GM12891 (cell line): ENCODE results near the gene C18orf63.

ENCODE experiments used
- POLR2A ChIP-seq: IDR thresholded peaks from 2 replicates; pipeline ENCODE4 v1.6.1; 2011; ENCODE audit warnings: low read depth, low read length, control low read depth
- POLR2AphosphoS5 ChIP-seq: IDR thresholded peaks from 2 replicates; pipeline ENCODE4 v1.6.1; 2011; ENCODE audit warnings: low read depth, low read length, control low read depth
- POU2F2 ChIP-seq: IDR thresholded peaks from 2 replicates; pipeline ENCODE4 v1.6.1; 2011; ENCODE audit warnings: low read depth, mild to moderate bottlenecking, control low read depth, low read length, moderate library complexity
- SPI1 ChIP-seq: IDR thresholded peaks from 2 replicates; pipeline ENCODE4 v1.6.1; 2011; ENCODE audit warnings: low read depth, low read length, control low read depth
- TAF1 ChIP-seq: IDR thresholded peaks from 2 replicates; pipeline ENCODE4 v1.6.1; 2011; ENCODE audit warnings: low read depth, low read length, control low read depth

GRCh38 chr18:74277296-74277695 lies 38.3 kb upstream of the C18orf63 start:
- TF ChIP-seq POLR2AphosphoS5 = no peak
- TF ChIP-seq TAF1 = no peak
- TF ChIP-seq POLR2A = no peak
- TF ChIP-seq SPI1 = no peak
- TF ChIP-seq POU2F2 = no peak
